Measurements from ENCODE around the gene SLC37A1. TPM values are rescaled to one million over a fixed set of nuclear protein-coding genes. Genes with fewer than 3 reads are reported as not detected.

The SLC37A1 gene
- total and polyA plus RNA-seq, 8 donors, result 4.7 to 14.3 (median 7.9) TPM

DNA sequence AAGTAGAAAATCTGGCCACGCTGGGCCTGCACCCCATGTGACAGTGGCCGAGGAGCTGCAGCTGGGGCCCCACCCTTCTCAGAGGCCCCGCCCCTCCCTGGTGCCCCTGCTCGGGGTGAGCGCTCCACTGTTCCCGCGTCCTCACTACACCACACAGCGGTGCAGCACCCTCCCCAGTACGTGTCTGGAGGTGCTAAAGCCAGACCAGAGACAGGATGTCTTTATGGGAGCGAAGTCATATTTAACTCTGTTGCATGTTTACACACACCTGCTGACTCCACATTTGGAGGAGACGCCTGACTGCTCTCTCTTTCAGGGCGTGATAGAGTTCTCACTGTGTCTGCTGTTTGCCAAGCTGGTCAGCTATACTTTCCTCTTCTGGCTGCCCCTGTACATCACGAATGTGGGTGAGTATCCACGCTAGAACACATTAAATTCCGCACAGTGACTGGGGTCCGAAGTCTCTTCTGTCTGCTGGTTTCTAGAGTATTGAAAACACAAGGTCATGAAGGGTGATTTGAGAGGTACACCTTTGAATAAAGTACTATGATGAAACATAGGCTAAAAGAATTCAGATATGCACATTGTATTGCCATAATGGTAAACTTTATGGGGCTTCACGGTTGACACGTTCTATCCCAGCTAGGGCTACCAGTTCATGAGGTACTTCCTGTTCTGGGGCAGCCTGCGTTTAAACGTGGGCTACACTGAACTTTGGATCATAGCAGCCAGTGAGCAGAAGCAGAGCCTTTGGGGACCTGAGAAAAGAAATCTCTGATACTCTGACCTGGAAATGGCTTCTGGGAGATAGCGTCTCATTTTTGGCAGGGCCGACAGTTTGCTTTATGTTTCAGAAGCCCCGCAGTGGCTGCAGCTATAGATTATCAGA is 48.4 kb downstream of the SLC37A1 start:
- no peaks in the 10 kb centered on the region for H3K9me3 ChIP-seq
- ATAC-seq (peak in 3 of 4 donors; percentile 54 to 78 (median 78)), DNase-seq (no peak), FAIRE-seq (no peak)
- no peak overlapping the region for H3K4me3 ChIP-seq
- TF ChIP-seq, protein P1, sequence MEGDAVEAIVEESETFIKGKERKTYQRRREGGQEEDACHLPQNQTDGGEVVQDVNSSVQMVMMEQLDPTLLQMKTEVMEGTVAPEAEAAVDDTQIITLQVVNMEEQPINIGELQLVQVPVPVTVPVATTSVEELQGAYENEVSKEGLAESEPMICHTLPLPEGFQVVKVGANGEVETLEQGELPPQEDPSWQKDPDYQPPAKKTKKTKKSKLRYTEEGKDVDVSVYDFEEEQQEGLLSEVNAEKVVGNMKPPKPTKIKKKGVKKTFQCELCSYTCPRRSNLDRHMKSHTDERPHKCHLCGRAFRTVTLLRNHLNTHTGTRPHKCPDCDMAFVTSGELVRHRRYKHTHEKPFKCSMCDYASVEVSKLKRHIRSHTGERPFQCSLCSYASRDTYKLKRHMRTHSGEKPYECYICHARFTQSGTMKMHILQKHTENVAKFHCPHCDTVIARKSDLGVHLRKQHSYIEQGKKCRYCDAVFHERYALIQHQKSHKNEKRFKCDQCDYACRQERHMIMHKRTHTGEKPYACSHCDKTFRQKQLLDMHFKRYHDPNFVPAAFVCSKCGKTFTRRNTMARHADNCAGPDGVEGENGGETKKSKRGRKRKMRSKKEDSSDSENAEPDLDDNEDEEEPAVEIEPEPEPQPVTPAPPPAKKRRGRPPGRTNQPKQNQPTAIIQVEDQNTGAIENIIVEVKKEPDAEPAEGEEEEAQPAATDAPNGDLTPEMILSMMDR (IDR thresholded peaks at IDR 0.05), result no peak
- no peaks in the 10 kb centered on the region for H3K4me1 ChIP-seq
- H3K27me3 ChIP-seq, result no peaks in the 10 kb centered on the region
- intact Hi-C loops (cut with DNase I), result no loop called here
- 80 to 81% methylated on average over 23 of the region's 23 CpGs for WGBS, 2 donors
- no peak overlapping the region for H3K27ac ChIP-seq
- H3K36me3 ChIP-seq, result peaks cover 0 to 17% (median 0%) of the 10 kb centered on the region in 3 donors

GRCh38 chr21:42562816-42563215 is 49.2 kb downstream of the SLC37A1 start:
- Histone ChIP-seq H3K4me1 (no peaks in the 10 kb centered on the region), H3K9me3 (no peaks in the 10 kb centered on the region), H3K27ac (no peak overlapping the region), H3K27me3 (no peaks in the 10 kb centered on the region), H3K36me3 (peaks cover 0 to 17% (median 0%) of the 10 kb centered on the region in 3 donors), H3K4me3 (no peak overlapping the region)
- FAIRE-seq, result no peak
- TF ChIP-seq, protein P1 (IDR thresholded peaks at IDR 0.05), result no peak
- intact Hi-C loops (cut with DNase I), result no loop called here
- ATAC-seq, result no peak
- WGBS, 2 donors, result 89 to 91% methylated on average over 8 of the region's 8 CpGs
- DNase-seq, result peak in 1 of 6 donors; percentile 38

DNA sequence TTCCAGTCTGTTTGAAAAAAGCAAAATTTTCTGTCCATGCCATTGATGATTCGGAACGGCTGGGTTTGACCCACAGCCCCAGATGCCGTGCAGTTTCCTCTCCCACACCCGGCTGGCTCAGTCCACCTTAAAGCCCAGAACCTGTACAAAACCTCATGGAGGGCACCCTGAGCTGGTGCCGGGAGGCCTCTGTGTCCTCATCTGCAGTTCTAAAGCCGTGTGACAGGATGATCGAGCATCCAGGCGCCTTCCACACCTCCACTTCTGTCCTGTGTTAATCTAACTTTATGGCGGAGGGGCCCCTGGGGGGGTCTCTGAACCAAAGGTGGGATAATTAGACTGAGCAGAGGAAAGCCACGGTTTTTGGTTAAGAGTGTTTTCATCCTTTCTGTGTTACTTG is 49.6 kb downstream of the SLC37A1 start:
- 88 to 89% methylated on average over 10 of the region's 10 CpGs for WGBS, 2 donors
- H3K4me3 ChIP-seq, result no peak overlapping the region
- peaks cover 0 to 19% (median 0%) of the 10 kb centered on the region in 3 donors for H3K36me3 ChIP-seq
- TF ChIP-seq, protein P1 (IDR thresholded peaks at IDR 0.05), result no peak
- FAIRE-seq, result no peak
- H3K27me3 ChIP-seq, result no peaks in the 10 kb centered on the region
- no peak overlapping the region for H3K27ac ChIP-seq
- intact Hi-C loops (cut with DNase I), result no loop called here
- no peak for ATAC-seq
- no peaks in the 10 kb centered on the region for H3K9me3 ChIP-seq
- no peaks in the 10 kb centered on the region for H3K4me1 ChIP-seq
- DNase-seq, result peak in 1 of 6 donors; percentile 37

DNA sequence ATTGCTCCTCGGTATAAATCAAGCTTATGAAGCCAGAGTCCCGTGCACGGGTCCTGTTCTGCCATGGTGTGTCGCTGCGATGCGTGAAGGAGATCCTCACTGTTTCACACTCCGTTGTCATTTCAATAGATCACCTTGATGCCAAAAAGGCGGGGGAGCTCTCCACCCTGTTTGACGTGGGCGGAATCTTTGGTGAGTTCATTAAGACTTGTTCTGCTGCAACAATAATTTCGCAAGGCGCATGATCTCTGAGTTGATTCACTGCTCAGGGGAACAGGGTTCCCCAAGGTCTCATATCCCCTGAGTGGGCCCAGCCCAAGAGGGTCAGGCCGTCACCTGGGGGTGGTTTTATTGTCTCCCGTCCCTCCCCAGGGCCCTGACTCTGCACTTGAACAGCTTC is 50.0 kb downstream of the SLC37A1 start:
- FAIRE-seq (no peak), DNase-seq (peak in 2 of 6 donors; percentile 18 to 23), ATAC-seq (no peak)
- Histone ChIP-seq H3K9me3 (no peaks in the 10 kb centered on the region), H3K27ac (no peak overlapping the region), H3K4me1 (no peaks in the 10 kb centered on the region), H3K36me3 (peaks cover 0 to 23% (median 0%) of the 10 kb centered on the region in 3 donors), H3K27me3 (no peaks in the 10 kb centered on the region), H3K4me3 (no peak overlapping the region)
- TF ChIP-seq, protein P1 (IDR thresholded peaks at IDR 0.05), result no peak
- 90 to 94% methylated on average over 14 of the region's 14 CpGs for WGBS, 2 donors
- intact Hi-C loops (cut with DNase I), result no loop called here

GRCh38 chr21:42564561-42564971 is 50.9 kb downstream of the SLC37A1 start:
- Histone ChIP-seq H3K4me1 (no peaks in the 10 kb centered on the region), H3K27me3 (no peaks in the 10 kb centered on the region), H3K36me3 (peaks cover 0 to 22% (median 0%) of the 10 kb centered on the region in 3 donors), H3K9me3 (no peaks in the 10 kb centered on the region), H3K27ac (no peak overlapping the region), H3K4me3 (no peak overlapping the region)
- TF ChIP-seq, protein P1 (IDR thresholded peaks at IDR 0.05), result no peak
- FAIRE-seq (no peak), DNase-seq (peak in 2 of 6 donors; percentile 40 to 57), ATAC-seq (no peak)
- WGBS, 2 donors, result 88 to 96% methylated on average over 16 to 17 of the region's 17 CpGs
- intact Hi-C loops (cut with DNase I), result no loop called here
